Measurements from ENCODE around the gene MRGPRX2.

The MRGPRX2 gene

GRCh38 chr11:19055905-19056304 is 4.6 kb downstream of the MRGPRX2 start:
- Histone ChIP-seq H2AFZ (ENCODE audit: low read depth, low read length) (no peak overlapping the region), H3K4me2 (ENCODE audit: low read length) (no peak overlapping the region)

GRCh38 chr11:19055016-19055415 is 5.5 kb downstream of the MRGPRX2 start:
- H3K4me1 ChIP-seq (ENCODE audit: low read length): peaks cover 11% of the 10 kb centered on the region
- TF ChIP-seq EZH2phosphoT487 (IDR thresholded peaks at IDR 0.05; ENCODE audit: low read depth) (no peak), CTCF (IDR thresholded peaks at IDR 0.05; ENCODE audit: low read depth, low read length) (no peak)
- H3K79me2 ChIP-seq (ENCODE audit: low read length): no peaks in the 10 kb centered on the region
- no peaks in the 10 kb centered on the region for H4K20me1 ChIP-seq (ENCODE audit: insufficient read depth, low read length)
- no peak overlapping the region for H3K4me3 ChIP-seq (ENCODE audit: low read length)
- H3K9me3 ChIP-seq (ENCODE audit: insufficient read depth, low read length): no peaks in the 10 kb centered on the region
- H3K27ac ChIP-seq (ENCODE audit: low read length): no peak overlapping the region
- peaks cover 7% of the 10 kb centered on the region; the same call in 1 of the 2 replicates for H3K27me3 ChIP-seq (ENCODE audit: low read depth, low read length)
- H3K9ac ChIP-seq (ENCODE audit: low read length): no peak overlapping the region
- H2AFZ ChIP-seq (ENCODE audit: low read depth, low read length): no peak overlapping the region
- H3K36me3 ChIP-seq (replicated peaks; ENCODE audit: low read depth, low read length): no peaks in the 10 kb centered on the region
- no peak overlapping the region for H3K4me2 ChIP-seq (ENCODE audit: low read length)

More at GRCh38 chr11:19055905-19056304, 4.6 kb downstream of the MRGPRX2 start:
- Histone ChIP-seq H3K4me1 (ENCODE audit: low read length) (peaks cover 11% of the 10 kb centered on the region), H4K20me1 (ENCODE audit: insufficient read depth, low read length) (no peaks in the 10 kb centered on the region), H3K27ac (ENCODE audit: low read length) (no peak overlapping the region), H3K27me3 (ENCODE audit: low read depth, low read length) (peaks cover 8% of the 10 kb centered on the region; the same call in 1 of the 2 replicates), H3K79me2 (ENCODE audit: low read length) (no peaks in the 10 kb centered on the region), H3K9ac (ENCODE audit: low read length) (no peak overlapping the region), H3K9me3 (ENCODE audit: insufficient read depth, low read length) (no peaks in the 10 kb centered on the region), H3K4me3 (ENCODE audit: low read length) (no peak overlapping the region), H3K36me3 (replicated peaks; ENCODE audit: low read depth, low read length) (no peaks in the 10 kb centered on the region)
- TF ChIP-seq EZH2phosphoT487 (IDR thresholded peaks at IDR 0.05; ENCODE audit: low read depth) (no peak), CTCF (IDR thresholded peaks at IDR 0.05; ENCODE audit: low read depth, low read length) (no peak)

GRCh38 chr11:19053909-19054308 is 6.6 kb downstream of the MRGPRX2 start:
- no peaks in the 10 kb centered on the region for H3K9me3 ChIP-seq (ENCODE audit: insufficient read depth, low read length)
- H3K36me3 ChIP-seq (replicated peaks; ENCODE audit: low read depth, low read length): no peaks in the 10 kb centered on the region
- H3K27ac ChIP-seq (ENCODE audit: low read length): no peak overlapping the region
- H3K27me3 ChIP-seq (ENCODE audit: low read depth, low read length): peaks cover 11% of the 10 kb centered on the region; the same call in 1 of the 2 replicates
- H4K20me1 ChIP-seq (ENCODE audit: insufficient read depth, low read length): no peaks in the 10 kb centered on the region
- peaks cover 11% of the 10 kb centered on the region for H3K4me1 ChIP-seq (ENCODE audit: low read length)
- H3K79me2 ChIP-seq (ENCODE audit: low read length): no peaks in the 10 kb centered on the region
- no peak overlapping the region for H3K9ac ChIP-seq (ENCODE audit: low read length)
- TF ChIP-seq EZH2phosphoT487 (IDR thresholded peaks at IDR 0.05; ENCODE audit: low read depth): no peak
- TF ChIP-seq CTCF (IDR thresholded peaks at IDR 0.05; ENCODE audit: low read depth, low read length): no peak
- no peak overlapping the region for H3K4me2 ChIP-seq (ENCODE audit: low read length)
- H2AFZ ChIP-seq (ENCODE audit: low read depth, low read length): no peak overlapping the region
- H3K4me3 ChIP-seq (ENCODE audit: low read length): no peak overlapping the region

GRCh38 chr11:19050281-19050680 is 10.2 kb downstream of the MRGPRX2 start:
- H2AFZ ChIP-seq (ENCODE audit: low read depth, low read length): no peak overlapping the region
- H3K36me3 ChIP-seq (replicated peaks; ENCODE audit: low read depth, low read length): no peaks in the 10 kb centered on the region
- H3K79me2 ChIP-seq (ENCODE audit: low read length): no peaks in the 10 kb centered on the region
- peaks cover 18% of the 10 kb centered on the region for H3K27me3 ChIP-seq (ENCODE audit: low read depth, low read length)
- H3K9ac ChIP-seq (ENCODE audit: low read length): no peak overlapping the region
- no peak for TF ChIP-seq CTCF (IDR thresholded peaks at IDR 0.05; ENCODE audit: low read depth, low read length)
- no peak for TF ChIP-seq EZH2phosphoT487 (IDR thresholded peaks at IDR 0.05; ENCODE audit: low read depth)
- no peak overlapping the region for H3K27ac ChIP-seq (ENCODE audit: low read length)
- H3K9me3 ChIP-seq (ENCODE audit: insufficient read depth, low read length): no peaks in the 10 kb centered on the region
- no peak overlapping the region for H3K4me2 ChIP-seq (ENCODE audit: low read length)
- H3K4me3 ChIP-seq (ENCODE audit: low read length): no peak overlapping the region
- H3K4me1 ChIP-seq (ENCODE audit: low read length): no peaks in the 10 kb centered on the region
- H4K20me1 ChIP-seq (ENCODE audit: insufficient read depth, low read length): no peaks in the 10 kb centered on the region

Measured in OCI-LY3 (cell line).